ENCODE results near the gene AP5S1. TPM values are rescaled to one million over a fixed set of nuclear protein-coding genes. Genes with fewer than 3 reads are reported as not detected.

The AP5S1 gene
- total and polyA plus RNA-seq, 10 of the 15 experiments (the other 5 are each of a cell fraction or from before 2014, with no cell fraction given) = 3.8 to 13.2 (median 7.8) TPM

GRCh38 chr20:3787324-3788014, 32.9 kb upstream of the AP5S1 start:
- Histone ChIP-seq H3K27ac (ENCODE audit: control insufficient read depth, insufficient read depth) (no peak overlapping the region), H3K36me3 (ENCODE audit: control insufficient read depth in 2 of 2, insufficient read depth in 2 of 2, low read length in 1 of 2) (no peaks in the 10 kb centered on the region), H3K4me2 (ENCODE audit: control insufficient read depth, insufficient read depth) (peak overlapping the region; percentile 19), H3K79me2 (ENCODE audit: control insufficient read depth, insufficient read depth, low read length) (peaks cover 14% of the 10 kb centered on the region), H3K9ac (ENCODE audit: control insufficient read depth, insufficient read depth, low read length) (no peak overlapping the region), H2AFZ (ENCODE audit: control insufficient read depth, low read depth, low read length) (no peak overlapping the region), H3K27me3 (replicated peaks in 1 of 2; ENCODE audit: control insufficient read depth in 2 of 2, insufficient read depth in 2 of 2, low read length in 1 of 2) (no peaks in the 10 kb centered on the region), H4K20me1 (ENCODE audit: control insufficient read depth, insufficient read depth) (no peaks in the 10 kb centered on the region), H3K4me1 (ENCODE audit: control insufficient read depth, insufficient read depth, low read length) (peaks cover 17% of the 10 kb centered on the region), H3K4me3 (peak overlapping the region; percentile 17; the same call in 1 of the 2 replicates), H3K9me3 (replicated peaks; ENCODE audit: control insufficient read depth, insufficient read depth, low read length) (no peaks in the 10 kb centered on the region)
- POLR2A ChIA-PET = interaction anchor here (0.5 to 2.4 kb wide), 4 partner anchors 12 to 61 kb away, joined by 3 to 12 read pairs (median 4); partner anchors contain the start of gene AP5S1
- SMC1A ChIA-PET (ENCODE audit: uncharacterized antibody, unreplicated experiment) = interaction anchor here (0.7 to 4.6 kb wide), 8 partner anchors 12 to 284 kb away, joined by 3 to 43 read pairs (median 4); partner anchors contain the start of genes ADISSP and AP5S1
- no TSS peak for BruUV-seq (replicated peaks)
- DNase-seq (ENCODE audit: low read depth, low spot score) (no peak), ATAC-seq (no peak), FAIRE-seq (peak; percentile 13)
- intact Hi-C loops (cut with micrococcal nuclease; ENCODE audit: unreplicated experiment) = loop anchor here (1.0 to 10.0 kb wide), 4 partner anchors 33 to 295 kb away; partner anchors contain the start of genes AP5S1 and RNF24
- in situ Hi-C loops (cut with MboI) = no loop called here
- CTCF ChIA-PET = interaction anchor here (0.7 to 4.8 kb wide), 21 partner anchors 8 to 298 kb away, joined by 3 to 85 read pairs (median 5); partner anchors contain the start of genes ADISSP, AP5S1 and CDC25B
- TF ChIP-seq REST (IDR thresholded peaks at IDR 0.05; ENCODE audit: low read depth, low read length) = peak; percentile 45; the same call in 1 of the 2 replicates
- no peak for TF ChIP-seq FOXM1 (IDR thresholded peaks at IDR 0.05; ENCODE audit: low read depth, low read length)
- RAD21 ChIA-PET (ENCODE audit: unreplicated experiment) = interaction anchor here (0.5 to 5.2 kb wide), 10 partner anchors 9 to 284 kb away, joined by 3 to 31 read pairs (median 6); partner anchors contain the start of genes ADISSP, AP5S1 and CDC25B
- WGBS (ENCODE audit: insufficient coverage, insufficient replicate concordance, low lambda C conversion rate, missing lambda C conversion rate) = 61% methylated on average over 5 of the region's 5 CpGs
